IgD-negative memory B cell (primary cell): Measurements from ENCODE around the gene ERCC2. TPM values are rescaled to one million over a fixed set of nuclear protein-coding genes. Genes with fewer than 3 reads are reported as not detected.
A peak's percentile ranks its signal among the peaks of the same experiment; 100 is the strongest.
"Not testable (repeated sequence)": the region's sequence is repeated elsewhere in the genome, so short reads cannot be mapped to it uniquely, and the experiment has no call there.

Experiments
- H3K27ac Mint-ChIP-seq, 3 donors: one replicate each; pipeline ENCODE4 v1.8.0; 2020 to 2022; ENCODE audit warnings: mild to moderate bottlenecking in 3 of 3, mixed read lengths in 3 of 3, moderate library complexity in 1 of 3
- H3K27me3 Mint-ChIP-seq: one replicate; pipeline ENCODE4 v1.8.0; 2021; ENCODE audit warnings: mixed read lengths
- H3K36me3 Mint-ChIP-seq: one replicate; pipeline ENCODE4 v1.8.0; 2020; ENCODE audit warnings: mild to moderate bottlenecking, mixed read lengths
- H3K4me1 Mint-ChIP-seq, 3 donors: one replicate each; pipeline ENCODE4 v1.8.0; 2020 to 2022; ENCODE audit warnings: mixed read lengths in 3 of 3, mild to moderate bottlenecking in 1 of 3
- H3K4me3 Mint-ChIP-seq, 4 donors: one replicate each; pipeline ENCODE4 v1.8.0; 2020 to 2022; ENCODE audit warnings: mild to moderate bottlenecking in 4 of 4, mixed read lengths in 4 of 4, moderate library complexity in 3 of 4
- H3K9me3 Mint-ChIP-seq, 3 donors: one replicate each; pipeline ENCODE4 v1.8.0; 2020 to 2021; ENCODE audit warnings: mixed read lengths in 3 of 3, mild to moderate bottlenecking in 1 of 3
- polyA plus RNA-seq: library from polyadenylated mRNA; unstranded; fragments of 300-500 nt; fragmentation: Illumina TruSeq; gene quantifications from one replicate; pipeline ENCODE4 v1.2.3, GENCODE V29; 2021

Gene ERCC2
- polyA plus RNA-seq, 1 donor from 2014 or later = 6.6 TPM

GRCh38 chr19:45340899-45341453, 29.4 kb downstream of the ERCC2 start:
- Mint-ChIP-seq H3K27me3 (peaks cover 25% of the 10 kb centered on the region), H3K27ac (no peak overlapping the region), H3K9me3 (no peaks in the 10 kb centered on the region), H3K36me3 (no peaks in the 10 kb centered on the region), H3K4me1 (peaks cover 4 to 7% (median 6%) of the 10 kb centered on the region in 3 donors), H3K4me3 (no peak overlapping the region)

DNA sequence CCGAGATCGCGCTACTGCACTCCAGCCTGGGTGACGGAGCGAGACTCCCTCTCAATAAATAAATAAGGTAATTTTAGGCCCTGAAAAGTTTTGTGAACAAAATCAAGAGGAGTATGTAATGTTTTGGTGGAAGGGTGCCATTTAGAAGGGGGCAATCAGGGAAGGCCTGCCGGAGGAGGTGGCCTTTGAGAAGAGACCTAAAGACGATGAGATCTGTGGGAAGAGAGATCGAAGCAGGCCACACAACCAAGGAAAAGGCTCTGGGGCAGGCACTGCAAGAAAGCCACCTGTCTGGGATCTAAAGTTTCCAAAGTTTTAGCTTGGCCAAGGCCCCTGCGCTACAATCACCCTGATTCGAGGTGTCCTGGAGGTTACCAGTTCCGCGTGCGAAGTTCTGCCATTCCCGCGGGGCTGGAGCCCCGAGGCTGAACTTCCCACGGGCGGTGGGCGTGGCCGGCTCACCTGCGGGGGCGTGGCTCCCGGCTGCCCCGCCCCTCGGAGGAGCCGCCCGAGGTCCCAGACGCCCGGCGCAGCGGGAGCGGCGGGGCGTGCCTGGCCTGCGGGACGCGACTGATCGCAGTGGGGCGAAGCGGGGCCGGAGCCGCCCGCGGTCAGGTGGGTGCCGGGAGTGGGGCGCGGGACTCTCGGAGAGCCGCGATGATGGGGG, 30.0 kb downstream of the ERCC2 start, which contains the start of gene KLC3:
KLC3 (plus strand) TSS at position 519 of the 667 bp plus-strand sequence. CDS start 4,792 bp downstream, outside the sequence.
- H3K36me3 Mint-ChIP-seq = no peaks in the 10 kb centered on the region
- H3K4me1 Mint-ChIP-seq = peaks cover 4 to 7% (median 6%) of the 10 kb centered on the region in 3 donors
- no peaks in the 10 kb centered on the region for H3K9me3 Mint-ChIP-seq
- H3K27me3 Mint-ChIP-seq = peaks cover 23% of the 10 kb centered on the region
- no peak within 1 kb of the TSS for H3K27ac Mint-ChIP-seq
- H3K4me3 Mint-ChIP-seq = peak within 1 kb of the TSS in 1 of 4 donors; percentile 36

GRCh38 chr19:45339629-45340028, 30.7 kb downstream of the ERCC2 start:
- H3K4me3 Mint-ChIP-seq = peak overlapping the region in 1 of 4 donors; percentile 36
- no peaks in the 10 kb centered on the region for H3K9me3 Mint-ChIP-seq
- peaks cover 21% of the 10 kb centered on the region for H3K27me3 Mint-ChIP-seq
- no peak overlapping the region for H3K27ac Mint-ChIP-seq
- no peaks in the 10 kb centered on the region for H3K36me3 Mint-ChIP-seq
- H3K4me1 Mint-ChIP-seq = peaks cover 4 to 7% (median 6%) of the 10 kb centered on the region in 3 donors

GRCh38 chr19:45336696-45337251, 33.6 kb downstream of the ERCC2 start:
- Mint-ChIP-seq H3K4me3 (no peak overlapping the region), H3K9me3 (no peaks in the 10 kb centered on the region), H3K27ac (no peak overlapping the region)

DNA sequence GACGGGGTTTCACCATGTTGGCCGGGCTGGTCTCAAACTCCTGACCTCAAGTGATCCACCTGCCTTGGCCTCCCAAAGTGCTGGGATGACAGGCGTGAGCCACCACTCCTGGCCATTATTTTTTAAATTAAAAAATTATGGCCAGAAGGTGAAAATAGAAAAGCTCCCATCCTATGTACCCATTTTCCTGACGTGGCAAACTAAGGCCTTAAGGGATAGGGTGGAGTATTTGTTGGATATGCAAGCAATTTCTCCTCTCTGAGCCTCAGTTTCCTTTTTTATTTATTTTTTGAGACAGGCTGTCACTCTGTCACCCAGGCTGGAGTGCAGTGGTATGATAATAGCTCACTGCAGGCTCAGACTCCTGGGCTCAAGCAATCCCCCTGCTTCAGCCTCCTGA, 35.5 kb downstream of the ERCC2 start:
- not testable (repeated sequence) for H3K36me3 Mint-ChIP-seq, H3K9me3 Mint-ChIP-seq, H3K4me3 Mint-ChIP-seq, H3K4me1 Mint-ChIP-seq, H3K27ac Mint-ChIP-seq
- peaks cover 13% of the 10 kb centered on the region for H3K27me3 Mint-ChIP-seq

More at GRCh38 chr19:45336696-45337251, 33.6 kb downstream of the ERCC2 start:
- Mint-ChIP-seq H3K4me1 (peaks cover 4 to 12% (median 7%) of the 10 kb centered on the region in 3 donors), H3K27me3 (peaks cover 18% of the 10 kb centered on the region), H3K36me3 (no peaks in the 10 kb centered on the region)

DNA sequence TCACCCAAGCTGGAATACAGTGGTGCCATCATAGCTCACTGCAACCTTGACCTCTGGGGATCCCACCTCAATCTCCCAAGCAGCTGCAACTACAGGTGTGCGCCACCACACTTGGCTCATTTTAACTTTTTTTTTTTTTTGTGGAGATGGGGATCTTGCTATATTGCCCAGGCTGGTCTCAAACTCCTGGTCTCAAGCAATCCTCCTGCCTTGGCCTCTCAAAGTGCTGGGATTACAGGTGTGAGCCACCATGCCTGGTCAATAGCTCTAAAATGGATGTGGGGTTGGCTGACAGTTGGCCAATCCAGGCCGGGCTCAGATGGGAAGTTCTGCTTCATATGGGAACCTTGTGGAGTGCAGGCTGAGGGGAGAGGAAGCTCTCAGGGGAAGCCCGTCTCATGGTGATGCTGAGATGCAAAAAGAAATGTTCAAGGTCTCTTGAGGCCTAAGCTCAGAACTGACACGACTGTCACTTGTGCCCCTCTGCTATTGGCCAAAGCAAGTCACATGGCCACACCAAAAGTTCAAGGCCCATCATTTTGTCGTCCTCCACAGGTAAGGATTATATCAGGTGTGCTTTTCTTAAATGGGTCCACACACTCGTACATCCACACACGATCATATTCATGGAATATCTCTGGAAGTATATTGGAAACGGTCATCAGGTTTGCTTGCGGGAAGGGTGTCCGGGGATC, 36.6 kb downstream of the ERCC2 start:
- Mint-ChIP-seq H3K27ac (no peak overlapping the region), H3K4me3 (no peak overlapping the region), H3K9me3 (no peaks in the 10 kb centered on the region), H3K4me1 (peaks cover 3 to 8% (median 4%) of the 10 kb centered on the region in 3 donors), H3K27me3 (peaks cover 13% of the 10 kb centered on the region), H3K36me3 (no peaks in the 10 kb centered on the region)

DNA sequence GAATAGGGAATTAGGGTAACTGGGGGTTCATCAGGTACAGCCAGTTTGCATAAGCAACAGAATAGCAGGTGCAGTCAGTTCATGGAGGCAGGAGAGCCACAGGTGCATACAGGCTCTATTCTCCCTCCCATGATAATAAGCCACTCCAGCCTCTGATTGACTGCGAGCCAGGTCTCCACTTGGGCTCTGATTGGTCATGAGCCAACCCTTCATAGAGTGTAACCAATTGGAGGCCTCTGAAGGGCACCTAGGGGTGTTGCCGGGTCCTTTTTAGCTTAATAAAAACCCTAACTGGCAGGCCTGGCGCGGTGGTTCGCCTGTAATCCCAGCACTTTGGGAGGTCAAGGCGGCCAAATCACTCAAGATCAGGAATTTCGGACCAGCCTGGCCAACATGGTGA, 39.0 kb downstream of the ERCC2 start:
- no peak overlapping the region for H3K27ac Mint-ChIP-seq
- peaks cover 0 to 5% (median 1%) of the 10 kb centered on the region in 3 donors for H3K4me1 Mint-ChIP-seq
- H3K36me3 Mint-ChIP-seq = peaks cover 2% of the 10 kb centered on the region
- peaks cover 0 to 5% (median 0%) of the 10 kb centered on the region in 3 donors for H3K9me3 Mint-ChIP-seq
- H3K27me3 Mint-ChIP-seq = peaks cover 6% of the 10 kb centered on the region
- H3K4me3 Mint-ChIP-seq = no peak overlapping the region

DNA sequence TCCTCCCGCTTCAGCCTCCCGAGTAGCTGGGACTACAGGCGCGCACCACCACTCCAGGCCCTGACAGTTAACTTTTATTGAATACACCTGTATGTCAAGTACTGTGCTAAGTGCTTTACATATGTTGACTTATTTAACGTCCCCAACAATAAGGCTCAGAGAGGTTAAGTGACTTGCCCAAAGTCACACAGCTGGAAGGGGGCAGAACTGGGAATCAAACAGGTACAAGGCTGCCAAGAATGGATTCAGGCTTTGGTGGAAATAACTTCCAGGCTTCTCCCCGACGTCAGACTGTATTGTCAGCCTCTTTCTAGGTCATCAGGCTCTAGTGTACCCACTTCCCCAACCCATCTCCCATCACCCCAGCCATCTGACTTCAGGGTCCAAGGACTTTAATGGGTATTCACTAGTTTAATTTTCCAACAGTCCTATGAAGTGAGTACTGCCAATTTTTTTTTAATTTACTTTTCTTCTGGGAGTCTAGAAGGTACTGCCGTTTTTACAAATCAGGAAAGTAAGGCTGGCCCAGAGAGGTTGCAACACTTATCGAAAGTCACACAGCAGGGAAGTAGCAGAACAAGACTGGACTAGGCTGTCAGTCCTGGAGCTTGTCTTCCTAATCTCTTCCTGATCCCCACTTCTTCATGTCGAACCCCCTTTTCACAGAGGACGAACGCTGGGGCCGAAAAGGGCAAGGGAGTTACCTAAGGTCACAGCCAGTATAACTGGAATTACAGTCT, 42.8 kb downstream of the ERCC2 start:
- peaks cover 4% of the 10 kb centered on the region for H3K36me3 Mint-ChIP-seq
- peaks cover 21% of the 10 kb centered on the region for H3K27me3 Mint-ChIP-seq
- H3K4me3 Mint-ChIP-seq = no peak overlapping the region
- H3K27ac Mint-ChIP-seq = peak overlapping the region in 1 of 3 donors; percentile 53
- H3K9me3 Mint-ChIP-seq = peaks cover 0 to 6% (median 0%) of the 10 kb centered on the region in 3 donors
- no peaks in the 10 kb centered on the region for H3K4me1 Mint-ChIP-seq

GRCh38 chr19:45324349-45324907, 45.9 kb downstream of the ERCC2 start:
- H3K27ac Mint-ChIP-seq = no peak overlapping the region
- peaks cover 31% of the 10 kb centered on the region for H3K27me3 Mint-ChIP-seq

GRCh38 chr19:45323671-45324081, 46.7 kb downstream of the ERCC2 start:
- Mint-ChIP-seq H3K4me3 (no peak overlapping the region), H3K36me3 (peaks cover 4% of the 10 kb centered on the region), H3K4me1 (no peaks in the 10 kb centered on the region), H3K27ac (no peak overlapping the region), H3K27me3 (peaks cover 28% of the 10 kb centered on the region), H3K9me3 (peaks cover 0 to 6% (median 0%) of the 10 kb centered on the region in 3 donors)

More at GRCh38 chr19:45324349-45324907, 45.9 kb downstream of the ERCC2 start:
- Mint-ChIP-seq H3K4me3 (no peak overlapping the region), H3K9me3 (peaks cover 0 to 6% (median 0%) of the 10 kb centered on the region in 3 donors), H3K36me3 (peaks cover 4% of the 10 kb centered on the region), H3K4me1 (no peaks in the 10 kb centered on the region)

GRCh38 chr19:45322744-45323281, 47.6 kb downstream of the ERCC2 start, which contains the start of gene CKM:
Gene CKM, minus strand, starts transcription at chr19:45322875. Its CDS starts 3,162 bp downstream, at chr19:45319713.
- Mint-ChIP-seq H3K27me3 (peaks cover 28% of the 10 kb centered on the region), H3K4me3 (no peak within 1 kb of the TSS), H3K36me3 (peaks cover 2% of the 10 kb centered on the region), H3K27ac (no peak within 1 kb of the TSS), H3K9me3 (peaks cover 0 to 2% (median 0%) of the 10 kb centered on the region in 3 donors), H3K4me1 (no peaks in the 10 kb centered on the region)

GRCh38 chr19:45322311-45322710, 48.1 kb downstream of the ERCC2 start:
- H3K36me3 Mint-ChIP-seq = peaks cover 2% of the 10 kb centered on the region

DNA sequence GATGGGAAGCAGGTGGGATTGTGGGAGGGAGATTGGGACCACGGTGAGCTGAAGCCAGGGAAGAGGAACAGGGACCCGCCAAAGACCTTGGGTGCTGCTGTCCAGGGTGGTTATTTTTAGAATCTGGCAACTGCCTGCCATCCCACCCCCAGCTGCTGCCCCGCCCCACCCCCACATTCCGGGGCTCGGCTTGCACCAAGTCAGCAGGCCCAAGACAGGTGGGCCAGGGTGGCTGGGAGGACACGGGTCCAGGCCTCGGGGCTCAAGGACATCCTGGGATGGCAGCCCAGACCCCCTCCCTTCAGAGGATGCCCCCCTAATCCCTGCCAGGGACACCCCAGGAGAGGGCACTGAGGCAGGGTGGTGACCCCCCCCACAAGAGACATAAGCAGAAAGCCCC, 48.5 kb downstream of the ERCC2 start:
- Mint-ChIP-seq H3K27ac (no peak overlapping the region), H3K4me3 (no peak overlapping the region), H3K36me3 (peaks cover 2% of the 10 kb centered on the region), H3K27me3 (peaks cover 29% of the 10 kb centered on the region), H3K9me3 (peaks cover 0 to 2% (median 0%) of the 10 kb centered on the region in 3 donors), H3K4me1 (no peaks in the 10 kb centered on the region)

More at GRCh38 chr19:45322311-45322710, 48.1 kb downstream of the ERCC2 start:
- Mint-ChIP-seq H3K9me3 (peaks cover 0 to 2% (median 0%) of the 10 kb centered on the region in 3 donors), H3K27ac (no peak overlapping the region), H3K4me3 (no peak overlapping the region), H3K4me1 (no peaks in the 10 kb centered on the region), H3K27me3 (peaks cover 28% of the 10 kb centered on the region)
